GM23338 (cell line): ENCODE measurements around the gene PALMD.

Experiments
- EZH2 ChIP-seq: fragments of 200-600 bp; sonication (generic); IDR thresholded peaks from one replicate; pipeline ENCODE4 v1.8.0; 2017; ENCODE audit warnings: antibody characterized with exemption, mild to moderate bottlenecking, low read depth; ENCODE audit not compliant: unreplicated experiment
- JUNB ChIP-seq: IDR thresholded peaks from one replicate; pipeline ENCODE4 v1.6.1; 2016; ENCODE audit warnings: antibody characterized with exemption; ENCODE audit not compliant: unreplicated experiment
- POLR2AphosphoS5 ChIP-seq: IDR thresholded peaks from 2 replicates; pipeline ENCODE4 v1.6.1; 2016; ENCODE audit warnings: antibody characterized with exemption, low read depth
- TF ChIP-seq, protein P1 (sequence below), 2 experiments: fragments of 200-600 bp in 1 of 2; sonication (generic) in 1 of 2; conservative IDR thresholded peaks; 2 replicates each; pipeline versions ENCODE4 v1.5.1 to v1.6.1; 2016 to 2017; ENCODE audit warnings: antibody characterized with exemption in 2 of 2, low read depth in 2 of 2, mild to moderate bottlenecking in 2 of 2, moderate library complexity in 1 of 2

DNA sequence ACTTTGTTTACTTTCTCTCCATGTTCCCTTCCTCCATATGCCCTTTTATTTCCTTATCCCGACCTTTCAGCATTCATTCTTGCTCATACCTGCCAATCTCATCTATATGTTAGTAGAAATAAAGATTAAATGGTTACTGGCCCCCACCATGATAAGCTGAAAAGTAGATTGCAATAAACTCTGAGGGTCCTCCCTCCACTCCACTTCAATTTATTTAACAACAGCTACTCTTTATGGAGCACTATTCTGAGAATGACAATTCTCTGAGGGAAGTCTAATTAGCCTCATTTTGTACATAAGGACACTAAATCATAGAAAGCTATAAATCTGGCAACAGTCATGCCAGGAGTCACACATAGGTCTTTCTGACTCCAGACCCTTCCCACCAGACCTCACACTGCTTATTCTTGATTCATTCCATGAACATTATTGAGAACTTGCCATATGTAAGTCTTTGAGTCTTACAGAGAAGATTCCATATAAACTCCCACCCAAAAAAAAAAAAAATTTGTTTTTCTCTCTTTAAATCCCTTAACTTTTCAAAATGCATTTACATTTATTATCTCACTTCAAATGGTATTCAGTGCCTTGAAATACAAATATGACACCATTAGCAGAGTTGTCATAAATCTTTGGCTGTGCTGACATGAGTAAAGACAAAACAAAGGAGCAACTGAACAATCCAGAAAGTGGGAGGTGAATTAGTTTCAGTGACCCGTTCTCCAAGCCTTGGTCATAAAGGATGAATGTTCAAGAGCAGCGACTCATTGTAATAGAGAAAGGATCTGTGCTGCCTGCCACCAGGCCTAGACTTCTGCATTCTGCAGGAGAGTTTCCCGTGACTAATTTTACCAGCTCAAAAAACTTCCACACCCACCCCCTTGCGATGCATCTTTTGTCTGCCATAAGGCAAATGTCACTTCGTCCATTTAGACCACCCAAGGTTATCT, 28.5 kb downstream of the PALMD start:
- TF ChIP-seq, protein P1, sequence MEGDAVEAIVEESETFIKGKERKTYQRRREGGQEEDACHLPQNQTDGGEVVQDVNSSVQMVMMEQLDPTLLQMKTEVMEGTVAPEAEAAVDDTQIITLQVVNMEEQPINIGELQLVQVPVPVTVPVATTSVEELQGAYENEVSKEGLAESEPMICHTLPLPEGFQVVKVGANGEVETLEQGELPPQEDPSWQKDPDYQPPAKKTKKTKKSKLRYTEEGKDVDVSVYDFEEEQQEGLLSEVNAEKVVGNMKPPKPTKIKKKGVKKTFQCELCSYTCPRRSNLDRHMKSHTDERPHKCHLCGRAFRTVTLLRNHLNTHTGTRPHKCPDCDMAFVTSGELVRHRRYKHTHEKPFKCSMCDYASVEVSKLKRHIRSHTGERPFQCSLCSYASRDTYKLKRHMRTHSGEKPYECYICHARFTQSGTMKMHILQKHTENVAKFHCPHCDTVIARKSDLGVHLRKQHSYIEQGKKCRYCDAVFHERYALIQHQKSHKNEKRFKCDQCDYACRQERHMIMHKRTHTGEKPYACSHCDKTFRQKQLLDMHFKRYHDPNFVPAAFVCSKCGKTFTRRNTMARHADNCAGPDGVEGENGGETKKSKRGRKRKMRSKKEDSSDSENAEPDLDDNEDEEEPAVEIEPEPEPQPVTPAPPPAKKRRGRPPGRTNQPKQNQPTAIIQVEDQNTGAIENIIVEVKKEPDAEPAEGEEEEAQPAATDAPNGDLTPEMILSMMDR (conservative IDR thresholded peaks at IDR 0.05; ENCODE audit: low read depth in 2 of 2), result no peak
- TF ChIP-seq JUNB (no peak), EZH2 (no peak), POLR2AphosphoS5 (no peak)
